GM13976 (cell line): ENCODE measurements around the gene APLNR.

Experiments
- DNase-seq: peaks from one replicate; pipeline ENCODE4 v3.0.0; 2012; ENCODE audit warnings: low spot score
- in situ Hi-C: fragments of 300-500 bp; cut with MboI; formaldehyde crosslinking; loops from one replicate; pipeline ENCODE4 v1.12.0; 2022; ENCODE audit warnings: low sequenced_read_pairs, mixed read lengths, inconsistent platforms; ENCODE audit not compliant: unreplicated experiment
- TF ChIP-seq, protein P1 (sequence below): IDR thresholded peaks from 2 replicates; pipeline ENCODE4 v1.5.1; 2012; ENCODE audit warnings: borderline replicate concordance, mild to moderate bottlenecking; ENCODE audit not compliant: insufficient read depth; ENCODE audit errors: extremely low read depth, missing control alignments, control extremely low read depth

The APLNR gene

DNA sequence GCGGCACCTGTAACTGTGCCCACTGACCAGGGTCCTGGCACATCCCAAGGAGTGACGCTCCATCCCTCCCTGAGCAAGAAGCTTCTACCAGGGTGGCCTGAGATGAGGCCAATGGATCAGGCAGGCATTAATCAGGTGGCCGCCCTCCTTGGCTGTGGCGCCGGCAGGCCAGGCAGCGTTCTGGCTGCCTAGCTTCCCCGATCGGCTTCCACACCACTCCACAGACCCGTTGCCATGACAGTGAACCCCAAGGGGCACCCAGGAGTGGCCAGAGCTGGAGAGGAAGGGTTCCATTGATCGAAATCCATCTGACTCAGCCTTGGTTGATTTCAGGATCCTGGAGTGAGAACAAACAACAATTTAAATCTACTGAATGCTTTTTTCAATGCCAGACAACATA lies 34.8 kb downstream of the APLNR start:
- in situ Hi-C loops, result no loop called here

DNA sequence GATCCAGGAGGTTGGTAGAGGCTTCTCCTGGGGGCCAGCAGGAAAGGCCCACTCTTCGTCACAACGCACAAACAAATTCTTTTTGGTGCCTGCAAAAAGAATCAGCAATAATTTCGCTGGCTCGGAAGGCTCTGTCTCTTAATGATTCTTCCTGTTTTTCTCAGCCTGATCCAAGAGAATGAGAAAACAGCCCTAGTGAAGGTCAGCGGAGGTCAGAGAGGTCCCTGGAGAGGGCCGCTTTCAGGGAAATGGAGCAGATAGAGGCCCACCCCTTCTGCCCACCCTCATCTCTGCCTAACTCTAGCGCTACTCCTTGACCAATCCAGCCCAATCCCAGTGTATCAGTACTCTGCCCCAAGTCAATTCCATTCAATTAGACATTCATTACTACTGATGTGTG lies 36.1 kb downstream of the APLNR start:
- in situ Hi-C loops, result no loop called here
- TF ChIP-seq, protein P1, sequence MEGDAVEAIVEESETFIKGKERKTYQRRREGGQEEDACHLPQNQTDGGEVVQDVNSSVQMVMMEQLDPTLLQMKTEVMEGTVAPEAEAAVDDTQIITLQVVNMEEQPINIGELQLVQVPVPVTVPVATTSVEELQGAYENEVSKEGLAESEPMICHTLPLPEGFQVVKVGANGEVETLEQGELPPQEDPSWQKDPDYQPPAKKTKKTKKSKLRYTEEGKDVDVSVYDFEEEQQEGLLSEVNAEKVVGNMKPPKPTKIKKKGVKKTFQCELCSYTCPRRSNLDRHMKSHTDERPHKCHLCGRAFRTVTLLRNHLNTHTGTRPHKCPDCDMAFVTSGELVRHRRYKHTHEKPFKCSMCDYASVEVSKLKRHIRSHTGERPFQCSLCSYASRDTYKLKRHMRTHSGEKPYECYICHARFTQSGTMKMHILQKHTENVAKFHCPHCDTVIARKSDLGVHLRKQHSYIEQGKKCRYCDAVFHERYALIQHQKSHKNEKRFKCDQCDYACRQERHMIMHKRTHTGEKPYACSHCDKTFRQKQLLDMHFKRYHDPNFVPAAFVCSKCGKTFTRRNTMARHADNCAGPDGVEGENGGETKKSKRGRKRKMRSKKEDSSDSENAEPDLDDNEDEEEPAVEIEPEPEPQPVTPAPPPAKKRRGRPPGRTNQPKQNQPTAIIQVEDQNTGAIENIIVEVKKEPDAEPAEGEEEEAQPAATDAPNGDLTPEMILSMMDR, result no peak

More for the DNA sequence above, 34.8 kb downstream of the APLNR start:
- TF ChIP-seq, protein P1, result no peak
- DNase-seq, result no peak

DNA sequence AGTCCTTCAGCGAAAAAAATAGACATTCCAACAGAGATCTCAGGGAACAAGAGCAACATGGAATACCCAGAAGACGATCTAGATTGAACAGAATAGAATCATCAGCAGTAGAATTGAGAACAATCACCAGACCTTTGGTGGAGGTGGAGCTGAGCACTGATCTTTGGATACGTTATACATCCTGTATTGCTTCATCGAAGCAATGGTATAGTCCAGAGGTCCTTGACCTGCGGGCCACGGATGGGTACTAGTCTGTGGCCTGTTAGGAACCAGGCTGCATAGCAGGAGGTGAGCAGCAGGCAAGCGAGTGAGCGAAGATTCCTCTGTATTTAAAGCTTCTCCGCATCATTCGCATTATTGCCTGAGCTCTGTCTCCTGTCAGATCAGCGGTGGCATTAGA lies 37.7 kb downstream of the APLNR start:
- in situ Hi-C loops, result no loop called here
- DNase-seq, result no peak
- TF ChIP-seq, protein P1, result no peak

More for the DNA sequence above, 36.1 kb downstream of the APLNR start:
- DNase-seq, result no peak

DNA sequence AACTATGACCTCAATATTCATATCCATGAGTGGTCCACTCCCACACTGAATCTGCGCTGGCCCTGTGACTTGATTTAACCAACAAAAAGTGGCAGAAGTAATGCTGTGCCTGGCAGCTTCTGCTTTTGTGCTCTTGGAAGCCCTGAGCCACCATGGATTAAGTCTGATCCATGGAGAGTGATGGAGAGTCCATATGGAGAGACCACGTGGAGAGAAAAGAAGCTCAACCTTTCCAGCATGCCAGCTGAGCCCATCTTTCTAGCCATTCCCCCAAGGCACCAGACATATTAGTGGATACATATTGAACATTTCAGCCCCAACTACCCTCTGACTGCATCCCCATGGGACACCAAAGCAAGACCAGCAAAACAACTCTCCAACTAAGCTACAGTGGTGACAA lies 39.3 kb downstream of the APLNR start:
- no peak for DNase-seq
- in situ Hi-C loops, result no loop called here
- TF ChIP-seq, protein P1, result no peak

DNA sequence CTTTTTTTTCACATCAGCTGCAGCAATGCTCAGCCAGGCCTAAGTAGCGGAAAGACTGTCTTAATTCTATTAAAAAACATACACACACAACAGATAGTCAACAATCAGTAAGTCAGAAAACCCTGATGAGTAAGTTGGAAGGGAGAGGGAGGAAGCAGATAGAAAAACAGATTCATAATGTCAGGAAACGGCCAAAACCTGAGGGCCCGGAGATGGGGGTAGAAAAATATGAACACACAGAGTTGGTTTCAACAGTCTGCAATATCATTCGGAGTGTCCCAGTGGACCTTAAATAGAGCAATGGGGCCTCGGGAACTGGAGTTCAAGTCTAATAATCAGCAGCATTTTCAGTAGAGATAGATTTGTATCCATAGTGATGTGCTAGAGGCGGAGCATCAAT lies 40.5 kb downstream of the APLNR start:
- in situ Hi-C loops, result no loop called here
- no peak for DNase-seq
- TF ChIP-seq, protein P1, result no peak

DNA sequence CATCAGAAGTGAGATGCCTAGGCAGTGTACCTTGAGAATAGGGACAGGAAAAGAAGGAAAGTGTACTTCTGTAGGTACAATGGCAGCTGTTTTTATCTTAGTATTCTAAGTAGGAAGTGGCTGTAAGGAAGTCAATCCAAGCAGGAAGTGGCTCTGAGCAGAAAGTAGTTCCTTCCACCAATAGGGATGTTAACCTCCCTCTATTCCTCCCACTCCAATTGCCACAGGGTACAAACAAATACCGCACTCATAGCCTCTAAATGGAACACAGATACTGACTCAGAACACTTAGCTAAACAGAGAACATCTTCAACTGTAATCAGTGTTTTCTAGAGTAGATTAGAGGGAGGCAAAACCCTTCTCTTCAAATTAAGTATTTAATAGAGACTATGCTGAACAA lies 44.7 kb downstream of the APLNR start:
- in situ Hi-C loops, result no loop called here
- no peak for DNase-seq
- TF ChIP-seq, protein P1, result no peak
